HG02973 (cell line): ENCODE results near the gene S100A10.

Experiments
- ATAC-seq: cut with Tn5 transposase; IDR thresholded peaks from one replicate; pipeline ENCODE4 v1.9.1; 2021; ENCODE audit warnings: moderate library complexity; ENCODE audit not compliant: unreplicated experiment

Gene S100A10

DNA sequence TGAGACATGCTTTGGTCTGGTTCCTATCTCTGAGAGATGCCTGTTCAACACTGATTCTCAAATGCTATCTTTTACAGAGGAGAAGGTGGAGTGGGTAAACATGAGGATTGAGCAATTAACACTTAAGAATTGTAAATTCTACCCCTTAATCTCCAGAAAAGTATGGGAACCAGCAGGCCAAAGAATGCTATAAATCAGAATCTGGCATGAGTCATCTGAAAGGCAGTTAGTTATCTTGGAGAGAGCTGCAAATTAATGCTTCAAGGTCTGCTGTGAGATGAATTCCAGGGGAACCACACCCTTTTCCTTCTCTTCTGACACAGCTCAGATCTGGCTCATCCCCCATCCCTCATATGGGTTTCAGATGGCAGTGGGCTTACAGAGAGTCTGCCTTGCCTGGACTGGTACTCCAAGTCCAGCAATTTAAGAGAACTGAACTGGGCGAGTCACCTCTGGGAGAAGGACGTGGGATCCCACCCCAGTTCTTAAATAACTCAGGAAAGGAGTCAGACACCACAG lies 5.2 kb downstream of the S100A10 start:
- no peak for ATAC-seq

DNA sequence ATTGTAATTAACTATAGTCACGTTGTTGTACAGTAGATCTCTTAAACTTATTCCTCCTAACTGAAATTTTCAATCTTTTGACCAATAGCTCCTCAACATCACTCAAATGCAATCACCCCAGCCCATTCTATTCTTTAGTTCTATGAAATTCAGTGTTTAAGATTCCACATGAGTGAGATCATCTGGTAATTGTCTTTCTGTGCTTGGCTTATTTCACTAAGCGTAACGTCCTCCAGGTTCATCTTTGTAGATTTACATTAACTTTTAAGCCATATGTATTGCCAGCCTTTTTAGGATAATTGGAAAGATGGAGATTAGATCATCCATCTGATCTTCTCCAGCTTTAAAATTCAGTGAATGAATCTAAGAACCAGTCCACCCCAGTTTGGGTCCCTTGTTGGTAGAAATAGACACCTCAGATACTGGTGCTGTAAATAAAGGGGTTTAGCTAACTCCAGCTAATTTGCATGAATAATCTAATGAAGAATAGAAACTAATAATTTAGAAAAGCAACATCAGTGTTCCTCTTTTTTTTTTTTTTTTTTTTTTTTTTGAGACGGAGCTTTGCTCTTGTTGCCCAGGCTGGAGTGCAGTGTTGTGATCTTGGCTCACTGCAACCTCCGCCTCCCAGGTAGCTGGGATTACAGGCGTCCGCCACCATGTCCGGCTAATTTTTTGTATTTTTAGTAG lies 7.0 kb downstream of the S100A10 start:
- ATAC-seq: no peak

DNA sequence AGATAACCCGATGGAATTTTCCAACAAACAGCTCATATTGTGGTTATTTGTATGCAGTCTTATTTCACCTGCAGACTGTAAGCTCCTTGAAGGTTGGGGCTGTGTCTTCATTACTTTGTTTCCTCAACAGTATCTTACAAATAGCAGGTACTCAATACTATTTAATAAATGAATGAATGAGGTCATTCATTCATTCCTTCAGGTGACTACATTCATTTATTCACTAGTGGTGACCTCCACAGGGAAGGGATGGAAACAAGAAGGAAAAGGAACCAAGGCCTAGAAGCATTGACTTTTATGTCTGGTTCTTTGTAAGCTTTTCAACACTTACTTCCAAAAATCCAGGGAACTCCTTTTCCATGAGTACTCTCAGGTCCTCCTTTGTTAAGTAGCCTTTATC lies 7.9 kb downstream of the S100A10 start:
- no peak for ATAC-seq

DNA sequence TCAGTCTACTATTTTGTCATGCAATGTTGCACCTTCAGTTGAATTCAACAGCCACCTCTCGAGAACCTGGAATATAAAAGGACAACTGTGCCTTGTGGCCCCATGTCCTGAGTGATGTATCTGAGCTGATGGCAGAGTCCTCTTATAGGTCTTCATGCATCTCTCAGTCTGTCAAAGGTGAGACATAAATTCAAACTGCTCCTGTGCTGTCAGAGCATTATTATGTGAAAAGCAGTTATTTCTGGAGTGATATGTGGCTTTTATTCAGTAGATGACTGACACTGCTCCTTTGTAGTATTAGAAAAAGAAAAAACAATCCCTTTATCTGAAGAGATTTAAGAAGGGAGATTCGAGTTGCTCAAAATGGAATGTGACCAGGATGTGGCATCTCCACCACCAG lies 8.4 kb downstream of the S100A10 start:
- no peak for ATAC-seq

DNA sequence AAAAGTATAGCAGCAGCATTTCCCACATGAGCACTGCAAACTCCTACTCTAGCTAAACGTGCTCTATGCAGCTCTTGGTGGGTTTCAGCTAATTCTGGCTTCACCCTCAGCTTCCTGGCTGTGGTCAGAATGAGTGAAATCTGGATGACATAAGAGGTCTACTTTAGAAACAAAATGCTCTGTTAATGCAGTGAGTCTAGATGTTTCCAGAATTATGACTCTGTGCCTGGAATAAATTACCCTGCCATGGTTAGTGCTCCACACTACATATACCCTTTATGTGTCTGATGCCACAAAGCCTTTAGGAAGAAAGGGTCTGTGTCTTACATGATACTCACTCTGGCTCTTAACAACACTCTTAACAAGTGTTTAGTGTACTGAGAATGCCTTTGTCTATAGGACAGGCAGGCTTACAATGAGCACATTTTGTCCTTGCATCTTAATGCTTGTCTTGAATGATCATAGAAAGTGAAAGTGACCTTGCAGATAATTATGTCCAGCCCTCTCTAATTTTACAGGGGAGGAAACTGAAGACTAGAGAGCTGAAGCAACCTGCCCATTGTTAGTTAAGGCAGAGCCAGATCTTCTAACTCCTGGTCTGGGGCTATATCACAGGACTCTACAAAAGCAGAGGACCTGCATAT lies 9.2 kb downstream of the S100A10 start:
- ATAC-seq: peak; percentile 76

DNA sequence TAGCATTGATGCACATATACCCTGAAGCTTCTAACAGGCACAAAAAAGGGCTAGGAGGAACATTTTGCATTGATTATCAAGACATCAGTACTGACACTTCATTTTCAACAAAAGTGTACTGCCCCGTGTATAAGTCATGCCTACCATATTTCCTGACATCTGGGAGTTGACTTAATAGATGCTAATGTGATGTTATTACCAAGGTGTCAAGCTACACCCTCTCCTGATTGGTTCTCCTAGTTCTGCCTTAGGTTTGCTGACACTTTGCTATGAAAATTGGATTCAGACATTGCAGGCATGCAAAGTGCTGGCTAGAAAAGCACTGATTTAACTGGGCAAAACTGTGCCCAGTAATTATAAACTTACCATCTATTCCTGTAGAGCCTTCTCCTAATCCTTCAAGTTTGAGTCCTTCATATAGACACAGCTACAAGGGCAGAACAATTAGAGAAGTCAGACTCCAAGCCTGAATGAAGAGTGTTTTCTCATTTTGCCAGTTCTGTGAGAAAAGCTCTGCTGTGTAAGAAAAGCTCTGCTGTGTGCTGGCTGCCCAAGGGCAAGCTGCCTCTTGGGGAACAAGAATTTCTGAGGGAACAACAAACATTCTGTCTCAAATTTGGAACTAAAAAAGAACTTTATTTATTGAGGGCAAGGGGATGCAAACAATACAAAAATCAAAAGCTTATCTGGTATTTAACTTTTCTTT lies 11.2 kb downstream of the S100A10 start:
- ATAC-seq: no peak

DNA sequence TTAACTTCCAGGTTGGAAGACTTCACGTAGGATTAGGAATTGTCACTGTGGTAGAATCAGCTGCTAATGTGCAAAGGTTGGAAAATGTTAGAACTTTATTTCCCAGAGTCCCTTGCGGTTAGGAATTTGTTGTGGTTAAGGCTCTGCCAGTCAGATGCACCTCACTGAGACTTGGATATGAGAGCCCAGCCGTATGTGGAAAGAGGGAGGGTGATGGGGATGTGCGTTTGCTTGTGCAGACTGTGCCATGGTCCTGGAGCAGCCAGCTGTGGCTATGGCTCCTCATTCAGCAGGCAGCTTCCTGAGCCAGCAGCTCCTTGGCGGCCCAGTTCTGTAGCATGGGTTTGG lies 12.5 kb downstream of the S100A10 start:
- no peak for ATAC-seq

DNA sequence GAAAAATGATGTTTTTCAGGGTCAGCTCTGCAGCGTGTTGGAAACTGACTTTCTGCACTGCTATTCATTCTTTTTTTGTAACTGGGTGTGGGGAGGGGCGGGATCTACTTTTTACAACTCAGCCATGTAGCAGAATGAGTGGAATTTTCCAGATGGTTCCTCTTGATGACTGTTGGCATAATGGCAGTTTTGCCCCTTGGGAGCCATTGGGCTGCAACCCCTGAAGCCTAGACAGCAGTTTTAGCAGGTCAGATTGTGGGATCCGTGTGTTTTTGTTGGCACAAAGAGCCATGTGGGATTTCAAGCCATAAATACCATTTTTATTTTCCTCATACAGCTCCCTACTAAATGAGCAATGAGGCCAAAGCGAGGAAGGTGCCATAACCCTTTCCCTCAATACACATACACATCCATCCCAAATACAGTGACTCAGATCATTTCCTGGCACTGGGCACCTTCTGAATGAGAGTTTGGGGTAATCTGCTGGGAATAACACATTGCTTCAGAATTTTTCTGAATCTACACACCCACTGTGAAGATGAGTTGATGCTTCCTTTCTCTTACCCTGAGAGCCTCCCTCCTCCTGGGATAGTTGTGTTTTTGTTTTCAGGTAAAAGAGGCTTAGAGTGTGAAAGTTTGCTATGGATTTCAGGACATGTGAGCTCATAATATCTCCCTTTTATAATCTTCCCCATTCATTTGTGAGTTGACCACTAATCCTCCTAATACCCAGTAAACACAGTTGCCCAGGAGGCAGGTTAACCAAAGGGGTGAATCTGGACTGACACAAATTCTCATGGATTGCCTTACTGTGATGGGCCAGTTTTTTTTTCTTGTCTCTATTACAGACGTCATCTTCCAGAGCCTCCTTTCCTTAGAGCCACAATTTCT lies 13.1 kb downstream of the S100A10 start:
- ATAC-seq: no peak

DNA sequence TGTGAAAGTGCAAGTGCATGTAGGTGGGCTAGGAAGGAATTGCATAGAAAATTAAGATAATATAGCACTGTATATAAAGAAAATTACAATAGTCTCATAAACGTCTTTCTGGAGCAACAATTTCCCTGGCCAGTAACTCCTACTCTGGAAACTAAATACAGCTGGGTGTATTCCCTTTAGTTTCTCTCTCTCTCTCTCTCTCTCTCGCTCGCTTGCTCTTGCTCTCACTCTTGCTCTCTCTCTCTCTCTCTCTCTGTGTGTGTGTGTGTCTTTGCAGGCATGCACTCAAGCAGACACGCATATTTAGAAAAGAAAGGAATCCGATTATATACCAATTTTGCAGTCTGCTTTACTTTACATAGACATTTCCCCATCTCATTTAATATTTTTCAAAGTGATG lies 14.7 kb downstream of the S100A10 start:
- no peak for ATAC-seq

DNA sequence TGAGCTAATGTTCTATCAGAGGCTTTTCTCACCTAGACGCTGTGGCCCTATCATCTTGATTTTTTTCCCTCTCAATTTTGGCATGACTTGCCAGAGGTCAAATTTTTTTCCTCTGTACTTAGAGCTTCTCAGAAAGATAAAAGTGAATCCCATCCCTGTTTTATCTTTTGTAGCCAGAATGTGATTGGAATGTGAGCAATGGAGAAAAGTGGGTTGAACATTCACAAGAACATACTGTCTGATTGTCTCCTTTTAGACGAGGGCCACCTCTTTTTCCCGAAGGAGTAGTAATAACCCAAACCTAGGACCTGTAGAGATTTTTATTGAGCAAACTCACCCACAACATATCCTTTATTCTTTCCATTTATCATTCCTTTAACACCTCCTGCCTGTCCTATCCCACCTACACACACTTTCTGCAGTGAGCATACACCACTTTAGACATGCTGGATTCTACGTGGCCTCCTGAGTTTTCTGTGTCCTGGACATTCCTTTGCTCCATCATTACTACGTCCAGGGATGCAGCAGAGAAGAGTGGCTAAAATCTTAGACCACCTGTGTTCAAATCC lies 15.9 kb downstream of the S100A10 start:
- ATAC-seq: no peak

DNA sequence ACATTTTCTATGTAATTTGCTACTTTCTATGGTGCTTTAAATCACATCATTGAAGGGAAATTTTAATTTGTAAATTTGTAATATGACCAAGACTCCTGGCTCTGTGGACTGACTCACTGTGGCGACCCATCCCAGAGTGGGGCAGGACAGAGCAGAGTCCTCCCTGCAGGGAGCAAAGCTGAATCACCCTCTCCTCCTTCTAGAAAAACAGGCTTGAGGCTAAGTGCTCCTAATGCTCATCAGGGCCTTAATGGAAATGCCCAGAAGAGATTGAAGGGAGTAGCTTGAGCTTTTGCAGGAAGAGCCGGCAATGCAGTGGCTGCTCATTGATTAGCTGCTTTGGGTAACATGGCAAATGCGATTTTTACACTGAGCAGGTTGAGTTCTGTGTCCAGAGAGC lies 16.8 kb downstream of the S100A10 start:
- no peak for ATAC-seq

DNA sequence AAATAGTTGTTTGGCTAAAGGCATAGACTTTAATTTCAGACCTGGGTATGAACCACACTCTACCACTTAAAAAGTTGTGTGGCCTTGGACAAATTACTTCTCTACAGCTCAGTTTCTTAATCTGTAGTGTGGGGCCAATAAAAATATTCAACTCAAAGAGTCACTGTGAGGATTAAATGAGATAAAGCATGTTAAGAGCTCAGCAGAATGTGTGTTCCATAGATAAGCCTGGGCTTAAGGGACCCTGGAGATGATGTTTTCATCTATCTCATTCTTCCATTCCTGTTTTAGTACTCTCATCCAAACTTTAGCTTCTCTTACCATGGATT lies 17.7 kb downstream of the S100A10 start:
- ATAC-seq: no peak

DNA sequence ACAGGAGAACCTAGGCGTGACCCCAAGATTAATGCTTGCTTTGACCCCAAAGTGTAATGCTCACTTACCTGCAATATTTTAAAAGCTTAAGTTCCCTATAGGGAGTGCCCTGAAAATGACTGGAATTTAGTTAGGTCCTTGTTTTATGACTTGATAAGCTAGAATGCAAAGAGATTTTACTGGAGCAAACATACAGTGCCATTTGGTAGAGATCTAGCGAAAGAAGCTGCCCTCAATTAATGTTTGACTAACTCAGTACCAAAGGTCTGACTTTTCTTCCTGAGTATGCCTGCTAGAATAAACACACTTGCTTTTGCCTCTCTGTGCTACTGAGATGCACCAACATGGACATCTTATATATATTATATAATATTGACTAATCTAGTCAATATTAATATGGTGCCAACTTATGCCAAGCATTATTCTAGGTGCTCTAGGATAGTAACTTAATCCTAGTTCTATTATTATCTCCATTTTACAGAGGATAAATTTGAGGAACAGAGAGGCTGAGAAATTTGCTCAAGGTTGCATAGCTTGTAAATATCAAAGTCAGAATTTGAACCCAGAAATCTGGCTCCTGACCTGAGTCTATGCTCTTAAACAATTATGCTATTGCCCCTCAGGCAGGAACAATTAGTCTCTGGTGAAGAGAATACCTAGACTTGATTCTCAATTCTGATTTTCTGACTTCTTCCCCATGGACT lies 18.2 kb downstream of the S100A10 start:
- ATAC-seq: no peak

DNA sequence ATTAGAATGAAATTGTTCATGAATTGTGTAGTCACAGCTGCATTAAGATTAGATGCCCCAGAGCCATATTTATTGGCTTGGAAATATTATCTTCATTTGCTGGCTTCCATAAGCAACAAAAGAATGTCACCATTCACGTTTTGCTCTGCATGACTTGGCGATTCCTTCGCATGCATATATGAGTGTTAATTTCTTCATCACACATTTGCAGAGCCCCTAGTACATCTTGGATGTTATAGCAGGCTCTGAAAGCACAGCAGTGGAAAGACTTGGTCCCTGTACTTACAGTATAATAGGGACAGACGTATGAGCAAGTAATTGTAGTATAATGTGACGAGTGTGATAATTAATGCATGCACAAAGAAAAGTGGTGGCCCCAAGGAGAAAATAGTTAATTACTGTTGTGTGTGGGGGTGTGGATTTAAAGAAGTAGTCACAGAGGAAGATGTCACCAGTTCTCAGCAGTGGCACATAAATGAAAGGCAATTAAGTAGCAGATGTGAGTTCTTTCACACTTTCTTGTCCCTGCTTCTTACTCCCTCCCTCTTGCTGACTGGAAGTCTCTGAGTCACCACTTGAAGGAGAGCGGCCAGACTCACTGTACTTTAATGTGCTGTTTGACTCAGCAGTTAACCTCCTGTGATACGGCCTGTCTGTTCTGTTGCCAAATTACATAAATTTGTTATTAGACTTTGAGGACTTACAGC lies 21.0 kb downstream of the S100A10 start:
- no peak for ATAC-seq

DNA sequence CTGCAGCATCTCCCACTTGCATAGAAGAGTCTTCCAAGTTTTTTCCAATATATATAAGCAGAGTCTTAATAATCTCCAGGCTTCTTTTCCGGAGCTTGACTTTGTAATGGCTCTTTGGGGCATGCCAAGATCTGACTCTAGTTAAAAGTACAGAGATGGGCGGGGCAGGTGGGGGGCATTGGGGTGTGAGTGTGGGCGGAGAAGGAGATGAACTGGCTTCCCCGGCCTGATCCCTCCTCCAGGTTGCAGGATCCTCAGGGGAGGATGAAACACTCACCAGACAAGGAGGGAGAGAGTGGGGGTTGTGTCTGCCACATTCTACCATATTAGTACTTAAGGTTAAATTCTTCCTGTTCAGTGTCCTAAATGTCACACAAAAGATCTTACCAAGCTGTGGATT lies 23.0 kb downstream of the S100A10 start:
- no peak for ATAC-seq

DNA sequence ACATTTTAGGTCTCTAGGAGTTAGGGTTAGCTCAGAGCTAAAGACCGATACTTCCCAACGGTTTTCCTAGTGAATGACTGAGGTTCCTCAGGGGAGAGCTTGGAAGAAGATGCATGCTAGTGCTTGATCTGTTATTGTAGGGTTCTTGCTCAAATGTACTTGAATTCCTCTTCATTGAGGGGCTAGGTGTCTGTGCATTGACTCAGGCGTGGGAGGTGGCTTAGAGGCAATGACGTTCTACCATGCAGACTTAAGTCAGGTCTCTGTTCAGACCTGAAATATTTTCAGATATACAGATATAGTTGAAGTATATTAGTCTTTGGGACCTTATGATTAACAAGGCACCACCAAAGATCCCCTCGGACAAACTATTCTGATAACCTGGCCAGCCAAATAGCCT lies 23.5 kb downstream of the S100A10 start:
- no peak for ATAC-seq

DNA sequence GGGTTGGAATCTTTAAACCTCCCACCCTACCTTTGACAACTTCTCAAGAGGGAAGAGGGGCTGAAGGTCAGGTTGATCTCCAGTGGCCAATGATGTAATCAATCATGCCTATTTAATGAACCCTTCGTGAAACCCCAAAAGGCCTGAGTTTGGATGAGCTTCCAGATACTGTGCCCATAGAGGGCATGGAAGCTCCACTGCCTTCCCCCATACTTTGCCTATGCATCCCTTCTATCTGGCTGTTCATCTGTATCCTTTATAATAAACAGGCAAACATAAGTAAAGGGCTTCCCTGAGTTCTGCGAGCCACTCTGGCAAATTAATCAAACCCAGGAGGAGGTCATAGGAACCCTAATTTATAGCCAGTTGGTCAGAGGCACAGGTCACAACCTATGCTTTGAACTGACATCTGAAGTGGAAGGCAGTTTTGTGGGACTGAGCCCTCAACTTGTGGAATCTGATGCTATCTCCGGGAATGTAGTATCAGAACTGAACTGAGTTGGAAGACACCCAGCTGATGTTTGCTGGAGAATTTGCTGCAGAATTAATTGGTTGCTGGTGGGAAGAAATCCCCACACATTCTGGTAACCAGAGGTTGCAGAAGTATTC lies 24.8 kb downstream of the S100A10 start:
- no peak for ATAC-seq

DNA sequence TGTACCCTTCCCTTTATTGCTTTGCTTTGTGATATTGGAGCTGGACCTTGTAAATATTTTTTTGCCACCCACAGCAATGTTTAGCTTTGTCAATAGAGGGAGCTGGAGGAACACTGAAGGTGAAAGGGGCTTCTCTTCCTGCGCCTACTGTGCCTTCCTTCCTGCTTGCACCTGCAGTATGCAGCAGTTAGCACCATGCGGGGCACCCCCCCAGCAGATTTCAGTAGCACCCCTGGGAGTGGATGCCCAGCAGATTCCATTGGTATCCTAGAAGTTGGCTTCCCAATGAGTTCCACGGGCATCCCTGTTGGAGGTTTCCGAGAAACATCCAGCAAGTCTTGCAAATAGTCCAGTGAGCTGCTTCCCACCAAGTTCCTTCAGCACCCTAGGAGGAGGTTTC lies 25.6 kb downstream of the S100A10 start:
- ATAC-seq: no peak

DNA sequence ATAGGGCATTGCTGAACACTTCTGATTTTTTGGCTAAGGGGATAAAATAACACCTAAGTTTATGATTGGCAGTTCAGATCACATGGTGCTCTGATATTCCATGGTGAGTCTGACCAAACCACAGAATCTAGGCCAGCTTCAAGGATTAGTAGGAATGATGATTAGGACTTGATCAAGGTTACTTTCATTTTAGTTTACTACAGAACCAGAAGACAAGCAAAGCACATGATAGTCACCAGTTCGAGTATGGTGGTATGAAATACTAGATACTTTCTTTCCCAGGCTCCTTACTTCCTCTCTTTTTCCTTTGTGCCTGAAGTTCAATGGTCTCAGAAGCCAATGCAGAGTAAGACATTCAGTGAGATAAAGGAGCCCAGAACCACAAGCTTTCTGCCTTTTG lies 26.6 kb downstream of the S100A10 start:
- no peak for ATAC-seq
